HG03342 (cell line): ENCODE data around the gene CFAP57.

Source experiments
- ATAC-seq: cut with Tn5 transposase; IDR thresholded peaks from one replicate; pipeline ENCODE4 v1.9.1; 2021; ENCODE audit warnings: mild to moderate bottlenecking, moderate library complexity; ENCODE audit not compliant: unreplicated experiment

The CFAP57 gene

DNA sequence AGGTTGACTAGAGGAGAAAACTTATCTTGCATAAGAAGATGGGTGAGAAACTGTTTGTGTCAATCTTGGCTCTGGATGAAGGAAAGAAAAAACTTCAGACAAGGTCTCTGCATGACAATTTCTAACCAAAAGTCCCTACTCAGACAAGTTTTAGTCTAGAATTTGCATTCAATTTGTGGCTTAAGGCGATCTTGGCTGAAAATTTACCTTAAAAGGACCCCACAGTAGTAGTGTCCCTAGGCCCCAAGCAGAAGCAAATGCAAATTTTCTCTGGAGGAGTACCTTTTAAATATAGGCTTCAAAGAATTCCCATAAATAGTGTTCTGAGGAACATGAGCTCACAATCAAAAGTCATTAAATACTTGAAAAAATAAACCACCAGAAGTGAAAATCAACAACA lies 80.1 kb downstream of the CFAP57 start:
- no peak for ATAC-seq

DNA sequence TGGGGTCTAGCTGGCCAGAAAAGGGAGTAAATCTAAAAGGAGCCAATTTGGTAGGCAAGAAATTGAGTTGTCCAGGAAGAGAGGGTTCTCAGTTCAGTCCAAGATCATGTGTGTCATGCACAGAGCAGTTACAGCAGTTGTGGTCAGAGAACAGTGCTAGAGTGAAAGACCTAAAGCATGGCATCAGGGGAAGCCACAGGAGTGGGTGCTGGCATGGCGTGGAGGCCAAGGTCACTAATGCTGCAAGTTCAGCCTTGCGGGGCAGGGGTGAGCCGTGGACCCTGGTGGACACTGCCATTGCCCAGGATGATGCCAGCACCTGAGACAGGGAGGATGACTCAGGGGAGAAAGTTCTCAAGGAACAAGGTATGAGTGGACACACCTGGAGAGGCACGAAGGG lies 81.0 kb downstream of the CFAP57 start:
- no peak for ATAC-seq

GRCh38 chr1:43253876-43254275 lies 81.7 kb downstream of the CFAP57 start:
- no peak for ATAC-seq

DNA sequence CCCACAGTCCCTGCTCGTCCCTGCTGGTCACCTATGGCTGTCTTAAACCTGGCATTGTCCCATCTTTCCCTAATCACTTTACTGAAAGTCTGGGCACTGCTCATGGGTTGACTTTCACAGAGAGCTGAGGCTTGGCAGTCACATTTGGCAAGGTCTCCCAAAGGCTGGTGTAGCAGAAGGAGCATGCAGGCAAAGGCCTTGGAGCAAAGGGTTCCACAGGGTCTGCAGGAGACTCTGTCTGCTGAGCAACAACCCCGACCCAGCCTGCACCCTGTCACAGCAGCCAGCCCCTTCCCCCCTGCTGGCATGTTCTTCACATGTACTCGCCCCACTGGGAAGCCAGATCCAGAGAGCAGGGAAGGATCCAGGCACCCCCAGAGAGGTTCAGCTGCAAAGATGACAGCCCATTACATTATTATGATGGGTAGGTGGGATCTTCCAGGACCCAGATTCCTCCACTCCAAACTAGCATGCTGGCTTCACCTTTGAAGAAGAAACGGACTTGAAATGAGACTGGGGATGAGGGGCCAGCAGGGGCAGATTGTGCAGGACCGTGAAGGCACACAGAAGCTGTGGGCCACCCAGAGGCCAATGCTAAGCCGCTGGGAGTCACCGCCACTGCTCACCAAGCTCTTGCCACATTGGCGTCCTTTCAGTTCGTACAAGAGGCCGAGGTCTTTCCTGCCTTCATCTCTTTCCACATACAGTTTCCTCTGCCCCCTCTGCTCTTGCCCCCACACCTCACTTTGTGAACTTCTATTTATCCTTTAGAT lies 83.5 kb downstream of the CFAP57 start:
- no peak for ATAC-seq

GRCh38 chr1:43256675-43257570 lies 84.8 kb downstream of the CFAP57 start:
- ATAC-seq, result no peak

DNA sequence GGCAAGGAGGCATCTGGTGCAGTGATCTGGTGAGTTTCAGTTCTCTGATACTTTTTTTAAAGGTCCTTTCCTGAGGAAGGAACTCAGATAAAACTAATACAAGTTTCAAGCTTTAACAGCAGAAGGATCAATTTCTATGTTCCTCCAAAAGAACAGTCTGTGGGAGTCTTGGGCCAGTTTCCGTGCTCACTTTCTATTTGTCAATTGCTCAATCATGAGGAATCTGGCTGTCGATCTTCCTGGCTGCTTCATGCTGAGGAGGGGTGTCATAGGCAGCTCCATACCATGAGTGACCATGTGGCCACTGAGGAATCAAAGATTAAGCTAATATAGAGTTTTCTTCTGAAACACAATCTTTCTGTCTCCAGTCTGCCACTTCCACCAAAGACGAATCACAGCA lies 86.2 kb downstream of the CFAP57 start:
- no peak for ATAC-seq

DNA sequence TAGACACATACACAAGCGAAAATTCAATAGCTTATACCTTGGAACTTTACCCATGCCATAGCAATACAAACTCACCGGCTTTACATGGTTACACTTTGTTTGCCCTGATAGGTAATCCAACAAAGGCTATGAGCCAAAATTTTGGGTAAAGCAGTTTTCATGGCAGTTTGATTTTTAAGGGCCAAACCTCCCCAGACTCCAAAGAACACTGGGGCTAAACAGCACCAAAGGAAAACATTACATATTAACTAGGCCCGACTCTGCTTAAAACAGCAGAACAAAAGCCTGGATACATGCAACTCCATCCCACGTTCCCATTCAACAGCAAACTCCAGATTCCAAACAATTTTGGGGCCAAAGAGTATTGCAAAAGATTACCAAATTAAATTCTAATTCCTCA lies 93.3 kb downstream of the CFAP57 start:
- no peak for ATAC-seq

GRCh38 chr1:43266881-43267280 lies 94.8 kb downstream of the CFAP57 start:
- ATAC-seq, result no peak

GRCh38 chr1:43267291-43267805 lies 95.2 kb downstream of the CFAP57 start:
- no peak for ATAC-seq

- ATAC-seq, result no peak
These were observed 95.8 kb downstream of the CFAP57 start for GRCh38 chr1:43267818-43268425.

- ATAC-seq, result no peak
These were observed 97.7 kb downstream of the CFAP57 start, which contains the start of gene TMEM125 for GRCh38 chr1:43269627-43270375. TSS of gene TMEM125 (plus strand) at chr1:43269983. CDS start at chr1:43272723, 2,740 bp downstream.

DNA sequence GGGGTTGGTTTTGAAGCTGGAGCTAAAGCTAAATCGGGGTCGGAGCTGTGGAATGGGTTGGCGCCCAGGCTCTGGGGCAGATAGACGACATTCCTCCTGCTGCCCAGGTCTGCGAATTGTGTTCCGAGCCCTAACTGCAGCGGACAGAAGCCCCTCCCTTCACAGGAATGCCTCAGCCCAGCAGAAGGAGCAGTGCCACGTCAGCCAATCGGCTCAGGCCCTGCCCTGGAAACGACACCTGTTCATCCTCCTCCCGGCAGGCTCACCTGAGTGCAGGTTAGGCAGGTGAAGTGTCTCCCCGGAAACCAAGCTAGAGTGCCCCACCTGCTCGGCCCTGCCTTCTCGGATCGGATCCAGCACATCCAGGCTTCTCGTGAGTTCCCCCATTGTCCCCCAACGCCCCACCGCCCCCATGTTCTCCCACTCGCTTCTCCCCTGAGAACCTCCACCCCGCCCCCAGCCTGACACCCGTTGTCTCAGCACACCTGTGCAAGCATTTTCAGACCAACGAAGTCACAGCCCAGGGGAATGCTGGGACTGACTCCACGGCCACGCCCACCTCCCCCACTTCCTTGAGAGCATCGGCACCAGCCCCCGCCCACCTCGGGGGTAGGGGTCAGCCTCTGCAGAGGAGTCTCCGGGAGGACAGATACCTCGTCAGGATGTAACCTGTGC lies 98.4 kb downstream of the CFAP57 start:
- no peak for ATAC-seq

DNA sequence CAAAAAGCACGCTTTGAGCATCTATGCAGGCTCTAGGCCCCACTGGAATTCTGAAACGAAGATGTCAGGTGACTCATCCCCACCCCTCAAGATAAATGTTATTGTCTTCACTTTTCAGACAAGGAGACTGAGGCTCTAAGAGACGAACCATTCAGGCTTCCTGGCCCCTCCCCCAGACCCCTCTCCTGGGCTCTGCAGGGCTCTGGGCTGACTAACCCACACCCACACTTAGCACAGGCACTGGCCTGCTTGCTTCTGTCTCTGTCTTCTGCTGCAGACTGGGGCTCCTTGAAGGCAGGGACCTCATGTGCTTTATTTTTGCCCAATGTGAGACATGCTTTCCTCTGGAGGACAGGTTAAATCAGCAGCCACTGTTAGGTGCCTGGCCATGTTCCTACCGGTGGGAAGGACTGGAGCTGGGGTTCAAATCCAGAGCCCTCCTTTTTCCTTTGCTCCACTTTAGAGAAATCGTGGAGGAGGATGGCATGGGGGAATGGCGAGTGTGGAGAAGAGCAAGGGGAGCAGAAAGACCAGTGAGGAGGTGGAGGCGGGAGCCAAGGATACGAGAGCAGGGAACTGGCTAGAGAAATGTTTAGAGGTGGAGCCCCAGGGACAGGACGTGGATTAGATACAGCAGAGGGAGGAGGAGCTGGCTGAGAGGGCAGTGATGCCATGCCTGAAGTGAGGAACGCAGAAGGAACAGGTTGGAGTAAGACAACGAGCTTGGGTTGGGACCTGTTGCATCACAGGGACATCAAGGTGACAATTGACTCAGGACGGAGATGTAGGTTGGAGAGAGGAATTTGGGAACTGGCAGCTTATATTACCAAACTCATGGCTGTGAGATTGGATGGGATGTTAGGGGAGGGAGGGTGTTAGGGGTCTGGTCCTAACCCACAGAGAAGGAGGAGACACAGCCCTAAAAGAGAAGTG lies 99.3 kb downstream of the CFAP57 start:
- ATAC-seq, result no peak

DNA sequence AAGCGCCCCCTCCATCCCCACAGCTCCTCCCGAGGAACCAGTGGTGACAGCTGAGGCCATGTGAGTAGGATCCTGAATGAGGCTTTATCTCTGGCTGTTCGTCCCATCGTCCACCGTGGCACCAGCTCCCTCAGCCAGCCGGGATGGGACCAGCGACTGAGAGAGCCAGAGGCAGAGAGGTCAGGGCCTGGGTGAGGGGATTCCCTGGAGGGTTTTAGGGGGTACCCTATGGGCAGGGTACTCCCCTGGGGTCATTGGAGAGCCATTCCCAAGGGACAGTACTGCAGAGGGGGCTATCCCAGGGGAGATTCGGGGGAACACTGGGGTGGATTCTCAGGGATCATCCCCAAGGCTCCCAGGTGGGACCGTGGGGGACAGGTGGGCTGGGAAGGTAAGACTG lies 100.0 kb downstream of the CFAP57 start:
- ATAC-seq, result no peak

GRCh38 chr1:43272576-43273571 lies 100.7 kb downstream of the CFAP57 start:
- no peak for ATAC-seq

DNA sequence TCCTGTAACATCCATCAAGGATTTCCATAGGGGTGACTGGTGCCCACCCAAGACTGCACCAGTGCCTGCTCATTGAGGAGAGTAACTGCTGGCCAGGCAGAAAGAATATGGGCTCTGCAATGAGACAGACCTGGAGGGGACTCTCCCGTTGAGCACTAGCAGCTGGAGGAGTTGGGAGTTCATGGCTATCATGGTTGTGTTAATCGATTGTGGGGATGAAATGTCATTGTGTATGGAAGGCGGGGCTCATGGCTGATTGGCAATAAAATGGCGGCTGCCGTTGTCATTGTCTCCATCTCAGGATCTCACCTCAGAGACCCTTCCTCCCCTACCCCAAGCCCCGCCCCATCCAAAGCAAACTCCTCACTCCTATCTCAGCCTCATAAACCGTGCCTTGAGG lies 101.6 kb downstream of the CFAP57 start:
- ATAC-seq, result no peak

DNA sequence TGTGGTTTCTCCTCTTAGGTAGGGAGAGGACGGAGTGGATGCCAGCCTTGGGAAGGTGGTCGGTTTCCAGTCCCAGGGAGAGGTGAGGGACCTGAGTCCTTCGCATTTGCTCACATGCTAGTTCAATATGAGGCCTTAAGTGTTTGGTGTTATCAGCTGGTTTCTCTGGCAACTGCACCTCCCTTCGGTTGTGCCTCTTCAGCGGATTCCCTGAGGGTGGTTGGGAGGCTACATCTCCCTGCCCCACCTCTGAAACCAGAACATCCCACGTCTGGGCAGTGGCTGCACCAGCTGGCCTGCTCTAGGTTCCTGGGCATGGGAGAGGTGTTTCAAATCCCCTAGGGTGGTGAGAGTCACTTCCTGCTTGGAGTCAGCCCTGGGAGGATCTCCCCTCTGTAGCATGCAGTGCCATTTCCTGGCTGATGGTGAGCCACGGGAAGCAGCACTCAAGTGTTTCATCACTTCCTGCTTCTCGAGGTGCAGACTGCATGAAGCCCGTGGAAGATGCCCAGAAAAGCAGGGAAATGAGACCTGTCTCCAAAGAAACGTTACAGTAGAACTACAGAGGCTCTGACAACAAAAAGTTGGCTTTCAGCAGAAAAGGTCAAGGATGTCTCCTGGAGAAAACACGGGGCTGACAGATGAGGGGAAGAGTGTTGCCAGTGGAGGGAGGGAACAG lies 102.1 kb downstream of the CFAP57 start:
- no peak for ATAC-seq
